Measurements from ENCODE around the gene CHL1.

The CHL1 gene

DNA sequence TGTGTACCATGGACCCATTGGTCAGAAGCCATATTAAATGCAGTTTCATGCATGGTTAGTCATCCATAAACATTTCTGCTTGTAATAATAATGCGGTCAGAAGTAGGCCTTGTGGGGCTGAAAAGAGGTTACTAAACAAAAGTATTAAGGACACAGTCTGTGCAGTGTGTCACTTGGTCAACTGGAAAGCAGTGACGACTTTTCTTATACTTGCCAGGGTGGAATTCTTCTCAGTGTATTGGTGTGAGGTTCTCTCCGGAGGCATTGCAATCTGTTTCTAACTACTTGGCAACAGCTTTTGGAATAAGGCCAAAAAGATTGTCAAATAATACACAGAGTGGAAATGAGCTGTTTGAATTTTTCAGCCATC, 46.8 kb downstream of the CHL1 start:
- no peak for DNase-seq (ENCODE audit: low read depth)
- TF ChIP-seq, protein P1, sequence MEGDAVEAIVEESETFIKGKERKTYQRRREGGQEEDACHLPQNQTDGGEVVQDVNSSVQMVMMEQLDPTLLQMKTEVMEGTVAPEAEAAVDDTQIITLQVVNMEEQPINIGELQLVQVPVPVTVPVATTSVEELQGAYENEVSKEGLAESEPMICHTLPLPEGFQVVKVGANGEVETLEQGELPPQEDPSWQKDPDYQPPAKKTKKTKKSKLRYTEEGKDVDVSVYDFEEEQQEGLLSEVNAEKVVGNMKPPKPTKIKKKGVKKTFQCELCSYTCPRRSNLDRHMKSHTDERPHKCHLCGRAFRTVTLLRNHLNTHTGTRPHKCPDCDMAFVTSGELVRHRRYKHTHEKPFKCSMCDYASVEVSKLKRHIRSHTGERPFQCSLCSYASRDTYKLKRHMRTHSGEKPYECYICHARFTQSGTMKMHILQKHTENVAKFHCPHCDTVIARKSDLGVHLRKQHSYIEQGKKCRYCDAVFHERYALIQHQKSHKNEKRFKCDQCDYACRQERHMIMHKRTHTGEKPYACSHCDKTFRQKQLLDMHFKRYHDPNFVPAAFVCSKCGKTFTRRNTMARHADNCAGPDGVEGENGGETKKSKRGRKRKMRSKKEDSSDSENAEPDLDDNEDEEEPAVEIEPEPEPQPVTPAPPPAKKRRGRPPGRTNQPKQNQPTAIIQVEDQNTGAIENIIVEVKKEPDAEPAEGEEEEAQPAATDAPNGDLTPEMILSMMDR (IDR thresholded peaks at IDR 0.05; ENCODE audit: control insufficient read depth, extremely low read depth, insufficient read depth), result no peak
- no peak overlapping the region for H3K4me3 ChIP-seq (ENCODE audit: low read depth, low read length)

DNA sequence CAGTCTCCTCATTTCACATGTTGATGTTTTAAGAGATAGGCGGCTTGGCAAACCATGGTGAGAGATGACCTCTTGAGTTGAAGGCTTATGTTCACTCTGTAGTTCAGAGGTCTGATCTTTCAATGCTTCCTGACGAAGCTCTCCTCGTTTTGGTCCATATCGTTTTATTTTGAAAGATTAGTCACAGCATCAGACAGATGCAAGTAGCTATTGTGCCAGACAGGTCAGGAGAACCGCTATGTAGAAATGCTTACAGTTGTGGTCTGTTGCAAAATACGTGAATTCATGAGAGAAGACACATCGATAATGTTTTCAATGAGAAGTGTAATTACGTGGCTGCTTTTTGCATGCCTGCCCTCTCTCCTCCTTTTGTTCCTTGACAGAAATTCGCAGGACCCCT, 47.5 kb downstream of the CHL1 start:
- TF ChIP-seq, protein P1 (IDR thresholded peaks at IDR 0.05; ENCODE audit: control insufficient read depth, extremely low read depth, insufficient read depth), result no peak
- H3K4me3 ChIP-seq (ENCODE audit: low read depth, low read length), result no peak overlapping the region
- DNase-seq (ENCODE audit: low read depth), result no peak

DNA sequence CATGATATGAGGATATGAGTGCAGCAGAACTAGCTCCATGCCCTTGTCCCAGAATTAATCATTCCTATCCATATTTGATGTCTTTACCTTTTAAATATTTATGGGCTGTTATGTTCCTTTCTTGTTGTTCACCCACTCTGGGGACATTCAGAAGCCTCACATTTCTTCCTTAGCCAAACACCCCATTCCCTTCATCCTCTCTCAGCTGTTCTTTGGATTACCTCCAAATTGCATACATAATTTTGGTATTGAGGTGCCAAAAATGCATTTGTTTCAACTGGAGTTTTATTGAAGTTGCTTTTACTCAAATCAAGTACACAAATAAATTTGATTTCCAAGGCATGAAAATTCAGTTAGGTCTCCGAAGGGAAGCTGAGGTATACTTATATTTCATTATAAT, 51.4 kb downstream of the CHL1 start:
- TF ChIP-seq, protein P1 (IDR thresholded peaks at IDR 0.05; ENCODE audit: control insufficient read depth, extremely low read depth, insufficient read depth), result no peak
- DNase-seq (ENCODE audit: low read depth), result no peak
- no peak overlapping the region for H3K4me3 ChIP-seq (ENCODE audit: low read depth, low read length)

DNA sequence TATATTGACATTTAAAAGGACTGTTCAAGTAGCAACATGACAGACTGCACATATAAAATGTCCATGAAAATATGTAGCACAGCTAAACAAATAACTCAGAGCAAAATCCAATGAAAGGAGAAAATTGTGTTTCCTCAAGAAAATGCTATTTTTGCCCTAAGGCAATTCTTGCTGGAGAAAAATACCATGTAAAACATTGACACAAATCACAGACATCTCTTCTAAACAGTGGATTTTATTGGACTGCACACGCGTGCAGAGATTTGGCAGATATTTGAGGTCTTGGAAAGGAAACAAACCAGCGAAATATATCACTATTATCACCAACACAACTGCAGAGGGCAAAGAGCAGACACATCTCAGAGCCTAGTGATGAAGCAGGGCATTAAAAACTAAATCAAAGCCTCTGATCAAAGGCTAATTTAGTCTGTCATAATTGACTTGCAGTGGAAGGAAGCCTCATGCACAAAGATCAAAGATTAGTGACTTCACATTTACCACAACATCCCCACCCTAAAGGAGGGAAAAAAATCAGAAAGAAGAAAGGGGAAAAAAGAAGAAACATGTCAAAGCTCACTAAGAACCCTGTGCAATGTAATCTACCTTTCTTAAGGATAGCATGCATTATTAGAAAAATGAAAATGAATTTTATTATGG, 52.4 kb downstream of the CHL1 start:
- TF ChIP-seq, protein P1 (IDR thresholded peaks at IDR 0.05; ENCODE audit: control insufficient read depth, extremely low read depth, insufficient read depth), result no peak
- no peak for DNase-seq (ENCODE audit: low read depth)
- no peak overlapping the region for H3K4me3 ChIP-seq (ENCODE audit: low read depth, low read length)

DNA sequence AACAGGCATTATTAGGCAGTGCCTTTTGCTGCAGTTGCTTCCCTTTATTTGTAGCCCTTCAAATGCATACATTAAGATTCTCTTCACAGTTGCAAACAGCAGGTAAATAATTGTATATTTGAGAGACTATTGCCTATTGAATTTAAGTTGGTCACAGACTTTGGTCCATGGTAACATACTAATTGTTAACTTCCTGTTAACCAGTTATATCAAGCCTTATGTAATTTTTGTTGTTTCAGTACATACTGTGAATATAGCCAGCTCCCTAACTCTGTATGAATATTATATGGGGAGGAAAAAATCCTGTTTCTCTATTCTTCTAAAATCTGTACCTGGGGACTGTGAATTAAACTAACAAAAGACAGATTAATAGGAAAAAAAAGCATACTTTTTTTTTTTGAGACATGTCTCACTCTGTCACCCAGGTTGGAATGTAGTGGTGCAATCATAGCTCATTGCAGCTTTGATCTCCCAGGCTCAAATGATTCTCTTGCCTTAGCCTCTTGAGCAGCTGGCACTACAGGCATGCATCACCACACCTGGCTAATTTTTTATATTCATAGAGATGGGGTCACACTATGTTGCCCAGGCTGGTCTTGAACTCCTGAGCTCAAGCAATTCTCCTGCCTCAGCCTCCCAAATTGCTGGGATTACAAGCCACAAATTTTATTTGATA, 53.2 kb downstream of the CHL1 start:
- TF ChIP-seq, protein P1 (IDR thresholded peaks at IDR 0.05; ENCODE audit: control insufficient read depth, extremely low read depth, insufficient read depth), result no peak

DNA sequence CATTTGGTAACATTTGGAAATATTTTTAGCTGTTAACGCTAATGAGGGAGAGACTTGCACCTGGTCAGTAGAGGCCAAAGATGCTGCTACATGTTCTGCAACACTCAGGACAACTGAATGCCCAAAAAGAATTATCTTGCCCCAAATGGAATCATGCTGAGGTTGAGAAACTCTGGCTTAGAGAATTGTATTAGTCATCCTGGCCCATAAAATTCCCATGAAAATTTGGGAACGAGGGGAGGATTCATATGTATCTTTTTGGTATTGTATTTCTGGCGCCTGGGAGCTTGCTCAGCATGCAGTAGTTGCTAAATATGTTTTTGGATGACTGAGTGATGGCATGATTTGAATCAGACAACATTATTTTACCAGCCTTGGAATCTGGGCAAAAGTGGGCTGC, 59.9 kb downstream of the CHL1 start:
- TF ChIP-seq, protein P1 (IDR thresholded peaks at IDR 0.05; ENCODE audit: control insufficient read depth, extremely low read depth, insufficient read depth), result no peak
- DNase-seq (ENCODE audit: low read depth), result no peak
- no peak overlapping the region for H3K4me3 ChIP-seq (ENCODE audit: low read depth, low read length)

More for the DNA sequence above, 53.2 kb downstream of the CHL1 start:
- DNase-seq (ENCODE audit: low read depth), result no peak
- H3K4me3 ChIP-seq (ENCODE audit: low read depth, low read length), result no peak overlapping the region

DNA sequence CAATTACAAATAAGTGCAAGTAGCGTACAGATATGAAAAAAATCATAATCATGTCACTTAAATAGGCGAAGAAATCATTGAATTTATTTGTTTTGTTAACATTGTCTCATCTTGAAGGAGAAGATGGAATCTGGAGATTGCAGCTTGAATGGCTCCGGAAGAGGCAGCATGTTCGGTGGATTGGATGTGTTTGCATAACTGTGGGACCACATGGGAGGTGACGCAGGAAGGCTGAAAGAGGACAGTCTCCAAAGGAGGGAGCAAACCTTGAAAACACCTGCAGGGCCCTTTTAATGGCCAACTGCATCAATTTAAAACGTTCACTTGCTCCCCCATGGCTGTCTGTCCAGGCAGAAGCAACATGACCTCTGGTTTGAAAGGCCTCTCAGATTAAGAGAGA, 61.3 kb downstream of the CHL1 start:
- no peak overlapping the region for H3K4me3 ChIP-seq (ENCODE audit: low read depth, low read length)
- TF ChIP-seq, protein P1 (IDR thresholded peaks at IDR 0.05; ENCODE audit: control insufficient read depth, extremely low read depth, insufficient read depth), result no peak
- no peak for DNase-seq (ENCODE audit: low read depth)
